DMS79 (cell line): ENCODE results near the gene BOD1L1.
"Not testable (repeated sequence)": the region's sequence is repeated elsewhere in the genome, so short reads cannot be mapped to it uniquely, and the experiment has no call there.

Experiments
- DNase-seq: peaks from one replicate; lab custom pipeline; 2025; lab: John Stamatoyannopoulos, UW

BOD1L1 gene

GRCh38 chr4:13618212-13618806, 9.2 kb downstream of the BOD1L1 start:
- DNase-seq: no peak

GRCh38 chr4:13617801-13618200, 9.7 kb downstream of the BOD1L1 start:
- no peak for DNase-seq

DNA sequence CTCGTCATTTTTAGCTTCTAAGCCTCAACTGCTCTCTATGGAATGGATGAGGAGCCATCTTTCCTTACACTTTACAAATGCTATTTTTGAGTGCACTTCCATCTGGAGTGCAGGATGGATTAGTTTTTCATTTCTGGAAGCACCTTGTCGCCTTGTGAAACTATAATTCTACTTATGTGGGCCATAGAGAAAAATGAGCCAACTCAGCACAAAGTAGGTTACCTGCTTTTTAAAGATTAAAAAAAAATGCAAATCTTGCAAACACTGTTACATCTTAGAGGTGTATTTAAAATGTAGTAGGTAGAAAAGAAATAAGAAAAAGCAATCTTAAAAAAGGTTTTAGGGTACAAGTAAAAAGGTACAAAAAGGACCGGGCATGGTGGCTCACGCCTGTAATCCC, 10.9 kb downstream of the BOD1L1 start:
- no peak for DNase-seq

DNA sequence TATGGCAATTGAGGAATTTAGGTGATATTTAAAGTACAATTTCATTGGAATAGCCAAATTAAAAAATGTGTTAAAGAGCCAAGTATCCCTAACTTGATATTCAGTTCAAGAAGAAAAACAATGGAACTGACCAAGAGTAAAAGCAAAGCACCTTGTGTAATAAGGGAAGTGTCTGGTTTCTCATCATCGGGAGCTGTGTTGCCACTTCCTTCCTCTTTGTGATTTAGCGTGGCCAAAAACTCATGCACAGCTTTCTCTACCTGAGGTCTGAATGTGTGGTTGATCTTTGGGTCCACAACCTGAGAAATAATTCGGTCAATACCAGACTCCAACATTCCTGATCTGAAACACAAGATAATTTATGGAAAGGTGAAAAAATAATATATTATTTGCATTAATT, 12.4 kb downstream of the BOD1L1 start:
- DNase-seq: no peak

GRCh38 chr4:13612569-13612968, 15.0 kb downstream of the BOD1L1 start:
- DNase-seq: no peak

- DNase-seq: no peak
Measured at GRCh38 chr4:13611283-13611842, 16.2 kb downstream of the BOD1L1 start.

DNA sequence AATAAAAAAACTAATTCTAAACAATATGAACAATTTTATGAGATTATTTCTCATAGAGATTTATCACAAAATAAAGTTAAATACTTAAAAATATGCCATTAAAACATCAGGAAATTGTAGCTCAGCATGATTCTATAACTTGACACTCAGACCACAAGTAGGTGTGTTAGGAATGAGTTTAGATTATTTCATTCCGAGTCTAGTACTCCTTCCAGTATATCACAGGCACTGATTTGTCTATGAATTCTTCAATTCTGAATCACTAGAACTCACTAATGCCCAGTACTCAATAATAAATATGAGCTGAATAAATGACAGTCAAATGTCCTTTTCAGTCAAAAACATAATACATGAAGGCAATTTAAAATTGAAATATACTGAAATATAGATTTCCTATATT, 22.2 kb downstream of the BOD1L1 start:
- DNase-seq: no peak

- DNase-seq: no peak
Measured at GRCh38 chr4:13601848-13602247, 25.7 kb downstream of the BOD1L1 start.

DNA sequence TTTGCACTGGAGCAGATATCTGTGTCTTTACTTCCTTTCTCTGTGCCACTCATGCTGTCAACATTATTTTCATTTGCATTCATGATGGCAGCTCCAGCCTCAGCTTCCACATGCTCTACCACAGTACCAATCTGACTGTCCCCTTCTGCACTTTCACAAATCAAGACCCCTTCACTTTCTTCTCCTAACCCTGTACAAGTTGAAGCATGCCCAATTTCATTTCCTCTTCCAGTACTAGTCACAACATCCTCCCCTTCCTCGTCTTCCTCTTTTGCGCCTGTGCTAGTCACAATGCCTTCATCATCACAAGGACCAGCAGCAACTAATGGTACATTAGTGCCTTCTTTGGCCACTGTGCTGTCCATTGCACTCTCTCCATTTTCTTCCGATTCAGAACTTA, 26.5 kb downstream of the BOD1L1 start:
- DNase-seq: no peak

GRCh38 chr4:13599159-13599558, 28.4 kb downstream of the BOD1L1 start:
- DNase-seq: peak; percentile 65

- no peak for DNase-seq
Measured at GRCh38 chr4:13597604-13598003, 29.9 kb downstream of the BOD1L1 start.

DNA sequence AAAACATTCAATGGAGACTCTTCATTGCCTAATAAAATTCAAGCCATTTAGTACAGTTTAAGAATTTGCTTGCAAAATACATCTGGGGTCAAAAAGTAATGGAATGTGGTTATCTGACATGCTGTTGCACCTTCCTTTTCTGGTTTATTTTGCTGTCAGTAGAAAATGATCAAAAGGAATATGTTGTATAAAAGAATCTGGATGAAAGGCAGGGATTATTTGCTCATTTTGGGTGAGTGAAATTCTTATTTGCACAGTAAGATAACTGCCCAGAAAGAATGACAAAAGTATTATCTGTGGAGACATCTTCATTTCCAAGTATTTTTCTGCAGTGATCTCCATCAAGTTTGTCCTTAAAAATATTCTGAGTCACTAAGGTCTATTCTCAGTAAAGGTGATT, 30.4 kb downstream of the BOD1L1 start:
- DNase-seq: no peak

DNA sequence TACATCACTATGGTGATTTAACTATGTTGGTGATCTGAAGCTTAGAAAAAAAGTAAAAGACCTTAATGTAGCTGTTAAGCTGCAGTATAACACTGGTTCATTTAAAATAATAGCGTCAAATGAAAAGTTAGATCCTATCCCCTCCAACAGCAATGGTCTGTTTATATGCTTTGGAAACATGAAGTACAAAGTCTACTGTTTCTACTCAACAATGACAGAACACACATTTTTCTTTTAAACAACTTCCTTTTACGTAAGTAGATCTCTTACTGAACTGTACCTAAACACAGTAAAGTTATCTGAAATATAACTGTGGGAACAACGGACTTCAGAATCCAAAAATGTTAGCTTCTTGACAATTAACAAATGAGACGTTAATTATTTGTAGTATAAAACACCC, 35.3 kb downstream of the BOD1L1 start:
- no peak for DNase-seq

DNA sequence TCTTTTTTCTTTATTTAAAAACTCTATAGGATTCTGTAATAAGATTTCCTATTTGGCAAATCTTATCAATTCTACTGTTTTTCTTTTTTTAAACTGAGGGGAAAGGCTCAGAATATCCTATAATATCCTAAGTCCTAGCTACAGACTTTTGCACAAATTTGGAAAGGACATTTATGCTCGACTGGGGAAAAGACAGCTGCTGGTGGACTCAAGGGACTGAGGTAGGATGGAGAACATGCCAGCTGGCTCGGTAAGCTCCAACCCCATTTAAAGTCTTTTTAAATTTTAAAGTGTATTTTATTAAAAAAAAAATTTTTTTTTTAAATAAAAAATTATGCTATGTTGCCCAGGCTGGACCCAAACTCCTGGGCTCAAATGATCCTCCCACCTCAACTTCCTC, 36.8 kb downstream of the BOD1L1 start:
- no peak for DNase-seq

DNA sequence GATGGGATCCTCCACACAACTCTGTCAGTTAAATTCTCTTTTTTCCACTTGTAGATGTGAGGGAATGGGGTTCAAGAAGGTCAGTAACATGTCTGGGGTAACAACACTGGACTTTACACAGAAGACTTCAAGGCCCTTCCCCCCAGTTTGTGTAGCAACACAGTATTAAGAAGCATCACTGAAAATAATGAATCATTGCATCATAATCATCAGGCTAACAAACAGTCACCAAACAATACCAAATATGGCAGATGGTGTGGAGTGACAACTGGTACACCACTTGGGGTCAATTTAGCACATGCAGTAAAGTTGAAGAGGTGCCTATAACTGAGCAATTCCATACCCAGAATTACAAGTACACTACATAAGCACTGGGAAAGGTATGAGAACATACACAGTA, 38.6 kb downstream of the BOD1L1 start:
- DNase-seq: no peak

DNA sequence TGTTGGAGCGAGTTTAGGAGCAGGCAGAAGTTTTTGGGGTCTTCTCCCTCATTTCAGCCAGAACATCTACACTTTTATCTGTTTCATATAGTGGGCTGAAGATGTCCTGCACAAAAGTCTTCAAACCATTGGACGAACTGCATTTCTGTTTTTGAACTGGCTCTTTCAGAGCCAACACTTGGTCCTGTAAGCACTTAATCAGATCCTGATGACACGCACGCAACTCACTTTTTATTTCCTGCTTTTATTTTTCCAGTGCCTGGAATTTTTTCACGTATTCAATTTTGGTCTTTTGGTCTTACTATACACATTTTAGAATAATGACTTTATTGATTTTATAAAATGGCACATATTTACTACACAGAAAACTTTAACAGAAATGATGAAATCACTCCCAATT, 43.0 kb downstream of the BOD1L1 start:
- no peak for DNase-seq

GRCh38 chr4:13580036-13580435, 47.5 kb downstream of the BOD1L1 start:
- DNase-seq: no peak

DNA sequence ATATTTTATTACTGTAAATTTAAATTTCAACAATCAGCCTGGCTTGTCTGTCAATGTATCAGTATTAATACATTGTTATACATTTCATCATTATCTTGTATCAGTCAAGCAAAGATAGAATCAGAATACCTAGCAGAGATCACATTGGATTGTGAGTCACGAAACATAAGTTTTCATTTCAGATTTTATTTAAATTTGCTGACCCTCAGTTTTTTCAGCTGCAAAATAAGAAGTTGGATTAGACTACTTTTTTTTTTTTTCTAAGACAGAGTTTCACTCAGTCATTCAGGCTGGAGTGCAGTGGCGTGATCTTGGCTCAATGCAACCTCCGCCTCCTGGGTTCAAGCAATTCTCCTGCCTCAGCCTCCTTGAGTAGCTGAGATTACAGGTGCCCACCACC, 49.9 kb downstream of the BOD1L1 start:
- DNase-seq: no peak

DNA sequence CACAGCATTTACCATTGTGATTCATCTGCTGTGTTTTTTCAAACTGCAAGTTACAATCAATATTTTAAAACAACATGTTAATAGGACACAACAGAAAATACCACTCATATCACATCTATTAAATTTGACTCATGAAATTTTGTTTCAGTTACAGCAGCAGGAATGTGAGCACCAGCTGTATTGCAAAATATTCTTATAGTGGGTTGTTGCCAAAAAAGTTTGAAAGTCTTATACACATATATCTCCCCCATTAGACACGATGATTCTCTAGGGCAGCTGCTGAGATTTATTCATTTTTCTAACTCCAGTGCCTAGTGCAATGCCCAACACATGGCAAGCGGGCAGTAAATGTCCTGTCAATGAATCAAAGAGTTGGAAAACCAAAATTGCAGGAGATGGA, 56.6 kb downstream of the BOD1L1 start:
- no peak for DNase-seq

DNA sequence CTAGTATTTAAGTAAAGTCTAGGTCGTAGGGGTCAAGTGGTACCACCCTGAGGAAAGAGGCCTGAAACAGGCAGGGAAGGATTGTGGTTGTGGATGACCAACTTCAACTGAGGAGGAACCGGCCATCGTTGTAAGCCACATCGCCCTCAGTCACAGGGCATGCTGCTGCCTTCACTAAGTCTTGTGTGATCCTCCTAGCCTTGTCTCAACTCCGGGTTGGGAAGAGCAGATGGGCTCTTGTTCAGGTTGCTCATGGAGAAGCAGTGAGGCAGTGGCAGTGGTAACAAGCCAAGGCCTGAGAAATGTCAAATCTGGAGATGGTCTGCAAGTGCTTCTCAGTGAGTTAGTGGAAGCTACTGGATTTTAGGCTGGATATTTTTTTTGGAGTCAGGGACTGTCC, 60.4 kb downstream of the BOD1L1 start:
- no peak for DNase-seq

GRCh38 chr4:13562876-13563275, 64.6 kb downstream of the BOD1L1 start:
- no peak for DNase-seq

DNA sequence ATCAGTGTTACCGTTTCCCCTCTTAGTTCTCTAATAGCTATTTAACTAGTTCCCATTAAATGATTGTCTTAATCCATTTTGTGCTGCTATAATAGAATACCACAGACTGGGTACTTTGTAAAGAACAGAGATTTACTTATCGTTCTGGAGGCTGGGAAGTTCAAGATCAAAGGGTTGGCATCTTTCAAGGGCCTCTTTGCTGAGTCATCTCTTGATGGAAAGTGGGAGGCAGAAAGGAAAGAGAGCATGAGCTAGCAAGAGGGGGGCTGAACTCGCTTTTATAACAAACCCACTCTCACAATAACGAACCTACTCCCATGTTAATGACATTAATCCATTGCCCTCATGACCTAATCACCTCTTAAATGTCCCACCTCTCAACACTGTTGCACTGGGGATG, 65.9 kb downstream of the BOD1L1 start:
- DNase-seq: no peak

GRCh38 chr4:13560111-13560510, 67.4 kb downstream of the BOD1L1 start:
- DNase-seq: not testable (repeated sequence)

GRCh38 chr4:13559413-13559812, 68.1 kb downstream of the BOD1L1 start:
- no peak for DNase-seq

- DNase-seq: no peak
Measured at GRCh38 chr4:13558881-13559280, 68.6 kb downstream of the BOD1L1 start.
